ENCODE measurements around the gene ABCC1. TPM values are rescaled to one million over a fixed set of nuclear protein-coding genes. Genes with fewer than 3 reads are reported as not detected.
"Not testable (repeated sequence)": the region's sequence is repeated elsewhere in the genome, so short reads cannot be mapped to it uniquely, and the experiment has no call there.

ABCC1 gene
- total RNA-seq, 1 donor from 2014 or later: 9.9 TPM

- no peaks in the 10 kb centered on the region for H3K4me1 ChIP-seq (ENCODE audit: control insufficient read depth in 3 of 3, insufficient read depth in 3 of 3, low read length in 3 of 3)
- no peak overlapping the region for H3K27ac ChIP-seq (ENCODE audit: low read depth, low read length)
- no peak overlapping the region for H3K4me3 ChIP-seq (ENCODE audit: low read length in 3 of 3)
- H3K27me3 ChIP-seq (ENCODE audit: control insufficient read depth in 3 of 3, insufficient read depth in 3 of 3, low read length in 3 of 3): no peaks in the 10 kb centered on the region
- H3K9me3 ChIP-seq (ENCODE audit: control insufficient read depth in 3 of 3, low read length in 3 of 3): no peaks in the 10 kb centered on the region
- no peak overlapping the region for H3K9ac ChIP-seq (ENCODE audit: low read depth in 1 of 3, low read length in 3 of 3)
- peaks cover 0 to 19% (median 3%) of the 10 kb centered on the region in 3 donors for H3K36me3 ChIP-seq (ENCODE audit: control insufficient read depth in 3 of 3, insufficient read depth in 3 of 3, low read length in 3 of 3)
Observed at GRCh38 chr16:16168431-16168830, 219.0 kb downstream of the ABCC1 start.

- peaks cover 0 to 13% (median 3%) of the 10 kb centered on the region in 3 donors for H3K36me3 ChIP-seq (ENCODE audit: control insufficient read depth in 3 of 3, insufficient read depth in 3 of 3, low read length in 3 of 3)
- H3K4me1 ChIP-seq (ENCODE audit: control insufficient read depth in 3 of 3, insufficient read depth in 3 of 3, low read length in 3 of 3): no peaks in the 10 kb centered on the region
- no peaks in the 10 kb centered on the region for H3K9me3 ChIP-seq (ENCODE audit: control insufficient read depth in 3 of 3, low read length in 3 of 3)
- no peak overlapping the region for H3K27ac ChIP-seq (ENCODE audit: low read depth, low read length)
- H3K9ac ChIP-seq (ENCODE audit: low read depth in 1 of 3, low read length in 3 of 3): no peak overlapping the region
- H3K27me3 ChIP-seq (ENCODE audit: control insufficient read depth in 3 of 3, insufficient read depth in 3 of 3, low read length in 3 of 3): no peaks in the 10 kb centered on the region
- H3K4me3 ChIP-seq (ENCODE audit: low read length in 3 of 3): no peak overlapping the region
Observed at GRCh38 chr16:16169615-16170014, 220.2 kb downstream of the ABCC1 start.

GRCh38 chr16:16171332-16171919 lies 222.0 kb downstream of the ABCC1 start:
- no peak overlapping the region for H3K4me3 ChIP-seq (ENCODE audit: low read length in 3 of 3)
- no peak overlapping the region for H3K27ac ChIP-seq (ENCODE audit: low read depth, low read length)
- no peak overlapping the region for H3K9ac ChIP-seq (ENCODE audit: low read depth in 1 of 3, low read length in 3 of 3)
- H3K4me1 ChIP-seq (ENCODE audit: control insufficient read depth in 3 of 3, insufficient read depth in 3 of 3, low read length in 3 of 3): no peaks in the 10 kb centered on the region
- H3K27me3 ChIP-seq (ENCODE audit: control insufficient read depth in 3 of 3, insufficient read depth in 3 of 3, low read length in 3 of 3): no peaks in the 10 kb centered on the region
- peaks cover 0 to 12% (median 7%) of the 10 kb centered on the region in 3 donors for H3K36me3 ChIP-seq (ENCODE audit: control insufficient read depth in 3 of 3, insufficient read depth in 3 of 3, low read length in 3 of 3)
- H3K9me3 ChIP-seq (ENCODE audit: control insufficient read depth in 3 of 3, low read length in 3 of 3): peaks cover 0 to 5% (median 2%) of the 10 kb centered on the region in 3 donors

- H3K9me3 ChIP-seq (ENCODE audit: control insufficient read depth in 3 of 3, low read length in 3 of 3): peaks cover 0 to 5% (median 2%) of the 10 kb centered on the region in 3 donors
- H3K9ac ChIP-seq (ENCODE audit: low read depth in 1 of 3, low read length in 3 of 3): no peak overlapping the region
- H3K4me3 ChIP-seq (ENCODE audit: low read length in 3 of 3): no peak overlapping the region
- H3K36me3 ChIP-seq (ENCODE audit: control insufficient read depth in 3 of 3, insufficient read depth in 3 of 3, low read length in 3 of 3): peaks cover 0 to 12% (median 12%) of the 10 kb centered on the region in 3 donors
- no peaks in the 10 kb centered on the region for H3K27me3 ChIP-seq (ENCODE audit: control insufficient read depth in 3 of 3, insufficient read depth in 3 of 3, low read length in 3 of 3)
- no peaks in the 10 kb centered on the region for H3K4me1 ChIP-seq (ENCODE audit: control insufficient read depth in 3 of 3, insufficient read depth in 3 of 3, low read length in 3 of 3)
- no peak overlapping the region for H3K27ac ChIP-seq (ENCODE audit: low read depth, low read length)
Observed at GRCh38 chr16:16172991-16173390, 223.6 kb downstream of the ABCC1 start.

- no peaks in the 10 kb centered on the region for H3K4me1 ChIP-seq (ENCODE audit: control insufficient read depth in 3 of 3, insufficient read depth in 3 of 3, low read length in 3 of 3)
- H3K9me3 ChIP-seq (ENCODE audit: control insufficient read depth in 3 of 3, low read length in 3 of 3): peaks cover 0 to 5% (median 2%) of the 10 kb centered on the region in 3 donors
- peaks cover 0 to 12% (median 10%) of the 10 kb centered on the region in 3 donors for H3K36me3 ChIP-seq (ENCODE audit: control insufficient read depth in 3 of 3, insufficient read depth in 3 of 3, low read length in 3 of 3)
- H3K9ac ChIP-seq (ENCODE audit: low read depth in 1 of 3, low read length in 3 of 3): no peak overlapping the region
- no peak overlapping the region for H3K4me3 ChIP-seq (ENCODE audit: low read length in 3 of 3)
- no peaks in the 10 kb centered on the region for H3K27me3 ChIP-seq (ENCODE audit: control insufficient read depth in 3 of 3, insufficient read depth in 3 of 3, low read length in 3 of 3)
- no peak overlapping the region for H3K27ac ChIP-seq (ENCODE audit: low read depth, low read length)
Observed at GRCh38 chr16:16175296-16175695, 225.9 kb downstream of the ABCC1 start.

- Histone ChIP-seq H3K27me3 (ENCODE audit: control insufficient read depth in 3 of 3, insufficient read depth in 3 of 3, low read length in 3 of 3) (no peaks in the 10 kb centered on the region), H3K9me3 (ENCODE audit: control insufficient read depth in 3 of 3, low read length in 3 of 3) (peaks cover 0 to 5% (median 2%) of the 10 kb centered on the region in 3 donors), H3K9ac (ENCODE audit: low read depth in 1 of 3, low read length in 3 of 3) (no peak overlapping the region), H3K27ac (ENCODE audit: low read depth, low read length) (no peak overlapping the region), H3K4me1 (ENCODE audit: control insufficient read depth in 3 of 3, insufficient read depth in 3 of 3, low read length in 3 of 3) (no peaks in the 10 kb centered on the region), H3K36me3 (ENCODE audit: control insufficient read depth in 3 of 3, insufficient read depth in 3 of 3, low read length in 3 of 3) (peaks cover 0 to 12% (median 7%) of the 10 kb centered on the region in 3 donors), H3K4me3 (ENCODE audit: low read length in 3 of 3) (no peak overlapping the region)
Observed at GRCh38 chr16:16176328-16176727, 226.9 kb downstream of the ABCC1 start.

GRCh38 chr16:16178455-16179162 lies 229.2 kb downstream of the ABCC1 start:
- Histone ChIP-seq H3K4me1 (ENCODE audit: control insufficient read depth in 3 of 3, insufficient read depth in 3 of 3, low read length in 3 of 3) (no peaks in the 10 kb centered on the region), H3K36me3 (ENCODE audit: control insufficient read depth in 3 of 3, insufficient read depth in 3 of 3, low read length in 3 of 3) (peaks cover 0 to 11% (median 7%) of the 10 kb centered on the region in 3 donors), H3K27me3 (ENCODE audit: control insufficient read depth in 3 of 3, insufficient read depth in 3 of 3, low read length in 3 of 3) (no peaks in the 10 kb centered on the region), H3K9ac (ENCODE audit: low read depth in 1 of 3, low read length in 3 of 3) (no peak overlapping the region), H3K27ac (ENCODE audit: low read depth, low read length) (no peak overlapping the region), H3K4me3 (ENCODE audit: low read length in 3 of 3) (no peak overlapping the region), H3K9me3 (ENCODE audit: control insufficient read depth in 3 of 3, low read length in 3 of 3) (peaks cover 0 to 5% (median 2%) of the 10 kb centered on the region in 3 donors)

- H3K4me3 ChIP-seq (ENCODE audit: low read length in 3 of 3); H3K4me1 ChIP-seq (ENCODE audit: control insufficient read depth in 3 of 3, insufficient read depth in 3 of 3, low read length in 3 of 3); H3K27me3 ChIP-seq (ENCODE audit: control insufficient read depth in 3 of 3, insufficient read depth in 3 of 3, low read length in 3 of 3); H3K9me3 ChIP-seq (ENCODE audit: control insufficient read depth in 3 of 3, low read length in 3 of 3); H3K27ac ChIP-seq (ENCODE audit: low read depth, low read length); H3K36me3 ChIP-seq (ENCODE audit: control insufficient read depth in 3 of 3, insufficient read depth in 3 of 3, low read length in 3 of 3); H3K9ac ChIP-seq (ENCODE audit: low read depth in 1 of 3, low read length in 3 of 3): not testable (repeated sequence)
Observed at GRCh38 chr16:16181748-16182147, 232.3 kb downstream of the ABCC1 start.

GRCh38 chr16:16182918-16183317 lies 233.5 kb downstream of the ABCC1 start:
- Histone ChIP-seq H3K9ac (ENCODE audit: low read depth in 1 of 3, low read length in 3 of 3) (no peak overlapping the region), H3K9me3 (ENCODE audit: control insufficient read depth in 3 of 3, low read length in 3 of 3) (no peaks in the 10 kb centered on the region), H3K27ac (ENCODE audit: low read depth, low read length) (no peak overlapping the region), H3K36me3 (ENCODE audit: control insufficient read depth in 3 of 3, insufficient read depth in 3 of 3, low read length in 3 of 3) (peaks cover 0 to 8% (median 2%) of the 10 kb centered on the region in 3 donors), H3K4me3 (ENCODE audit: low read length in 3 of 3) (no peak overlapping the region), H3K27me3 (ENCODE audit: control insufficient read depth in 3 of 3, insufficient read depth in 3 of 3, low read length in 3 of 3) (no peaks in the 10 kb centered on the region), H3K4me1 (ENCODE audit: control insufficient read depth in 3 of 3, insufficient read depth in 3 of 3, low read length in 3 of 3) (no peaks in the 10 kb centered on the region)

- no peak overlapping the region for H3K4me3 ChIP-seq (ENCODE audit: low read length in 3 of 3)
- no peaks in the 10 kb centered on the region for H3K27me3 ChIP-seq (ENCODE audit: control insufficient read depth in 3 of 3, insufficient read depth in 3 of 3, low read length in 3 of 3)
- H3K9me3 ChIP-seq (ENCODE audit: control insufficient read depth in 3 of 3, low read length in 3 of 3): no peaks in the 10 kb centered on the region
- H3K4me1 ChIP-seq (ENCODE audit: control insufficient read depth in 3 of 3, insufficient read depth in 3 of 3, low read length in 3 of 3): no peaks in the 10 kb centered on the region
- H3K36me3 ChIP-seq (ENCODE audit: control insufficient read depth in 3 of 3, insufficient read depth in 3 of 3, low read length in 3 of 3): peaks cover 0 to 6% (median 2%) of the 10 kb centered on the region in 3 donors
- no peak overlapping the region for H3K27ac ChIP-seq (ENCODE audit: low read depth, low read length)
- H3K9ac ChIP-seq (ENCODE audit: low read depth in 1 of 3, low read length in 3 of 3): no peak overlapping the region
Observed at GRCh38 chr16:16183562-16183961, 234.1 kb downstream of the ABCC1 start.

Measured in skeletal muscle tissue (tissue), 4 donors.